Hepatocyte (in vitro differentiated cells): ENCODE data around the gene ICAM2.

Experiments
- CTCF ChIP-seq: fragments of 200-600 bp; sonication (generic); IDR thresholded peaks from 2 replicates; pipeline ENCODE4 v1.5.1; 2016; ENCODE audit warnings: antibody characterized with exemption, mild to moderate bottlenecking; ENCODE audit not compliant: poor library complexity
- EZH2 ChIP-seq: fragments of 200-600 bp; sonication (generic); IDR thresholded peaks from 2 replicates; pipeline ENCODE4 v1.6.1; 2016; ENCODE audit warnings: antibody characterized with exemption, mild to moderate bottlenecking, borderline replicate concordance
- EZH2phosphoT487 ChIP-seq: fragments of 200-600 bp; sonication (generic); IDR thresholded peaks from one replicate; pipeline ENCODE4 v1.6.1; 2018; ENCODE audit warnings: antibody characterized with exemption, mild to moderate bottlenecking, low read depth, moderate library complexity; ENCODE audit not compliant: unreplicated experiment, severe bottlenecking

GRCh38 chr17:63987221-63988126 is 33.0 kb downstream of the ICAM2 start:
- no peak for TF ChIP-seq EZH2
- no peak for TF ChIP-seq CTCF
- no peak for TF ChIP-seq EZH2phosphoT487
